Kidney (tissue), 14 donors: ENCODE results near the gene PTPRF. TPM values are rescaled to one million over a fixed set of nuclear protein-coding genes. Genes with fewer than 3 reads are reported as not detected.
A peak's percentile ranks its signal among the peaks of the same experiment; 100 is the strongest.

Experiments
- DNase-seq, 5 donors: peaks; one replicate each; pipeline ENCODE4 v3.0.0-alpha.2; 2013 to 2020
- FAIRE-seq: peaks from 2 replicates; lab custom pipeline; 2012; peaks lifted over from hg19 to GRCh38; lab: Jason Lieb, UNC
- H3K27ac ChIP-seq, 2 donors: one replicate each; pipeline ENCODE4 v1.7.0; 2013; ENCODE audit warnings: low read depth in 2 of 2, low read length in 2 of 2, inconsistent platforms in 1 of 2
- H3K27me3 ChIP-seq: one replicate; pipeline ENCODE4 v1.7.1; 2013; ENCODE audit warnings: low read length, inconsistent platforms; ENCODE audit not compliant: control insufficient read depth, insufficient read depth
- H3K36me3 ChIP-seq, 3 donors: one replicate each; pipeline versions ENCODE4 v1.7.0 to v1.7.1; 2013; ENCODE audit warnings: low read length in 3 of 3, control low read depth in 1 of 3, inconsistent platforms in 1 of 3; ENCODE audit not compliant: insufficient read depth in 3 of 3, control insufficient read depth in 2 of 3
- H3K4me1 ChIP-seq, 3 donors: one replicate each; pipeline versions ENCODE4 v1.7.0 to v1.7.1; 2013; ENCODE audit warnings: low read length in 3 of 3, inconsistent platforms in 1 of 3, low read depth in 1 of 3; ENCODE audit not compliant: control insufficient read depth in 2 of 3, insufficient read depth in 2 of 3
- H3K4me3 ChIP-seq, 3 donors: one replicate each; pipeline versions ENCODE4 v1.7.0 to v1.8.1; 2013; ENCODE audit warnings: low read length in 3 of 3, control low read depth in 1 of 3, inconsistent platforms in 1 of 3
- H3K9ac ChIP-seq, 3 donors: one replicate each; pipeline versions ENCODE4 v1.7.0 to v1.7.1; 2013; ENCODE audit warnings: low read length in 3 of 3, control low read depth in 1 of 3, inconsistent platforms in 1 of 3
- H3K9me3 ChIP-seq, 3 donors: one replicate each; pipeline versions ENCODE4 v1.7.0 to v1.7.1; 2013; ENCODE audit warnings: low read length in 3 of 3, control low read depth in 1 of 3, inconsistent platforms in 1 of 3; ENCODE audit not compliant: control insufficient read depth in 2 of 3, insufficient read depth in 1 of 3
- intact Hi-C: fragments of 100-400 bp; cut with DNase I; formaldehyde crosslinking; loops from one replicate; pipeline ENCODE4 v1.11.1; 2022
- polyA plus RNA-seq: library from polyadenylated mRNA; stranded (reverse); fragments of 350-450 nt; fragmentation: Illumina TruSeq; extraction: RNeasy Lipid Tissue Mini Kit (QIAGEN cat#74804); gene quantifications from one replicate; pipeline ENCODE4 v1.2.3, GENCODE V29; 2014; ENCODE audit warnings: low read depth, low replicate concordance; ENCODE audit not compliant: insufficient read depth
- total RNA-seq: library from RNA; stranded (reverse); fragmentation: NEBNext Ultra II Directional; extraction: Animal tissue kit (Norgen Biotek cat#: 25700); gene quantifications from one replicate; pipeline ENCODE4 v1.2.1, GENCODE V29; 2021
- TF ChIP-seq, protein P1 (sequence below): IDR thresholded peaks from 3 replicates; pipeline ENCODE4 v1.5.1; 2012; ENCODE audit warnings: mild to moderate bottlenecking, moderate library complexity, borderline replicate concordance; ENCODE audit not compliant: insufficient read depth; ENCODE audit errors: extremely low read depth
- donor health status: control.
- donor health status: control.
- donor health status: control.
- donor health status: control.
- donor health status: control.
- donor health status: DM: yes; HTN: yes; CAD: no.
- donor health status: Normal renal cell carcinoma (clear cell type).

PTPRF gene
- total and polyA plus RNA-seq, 2 donors from 2014 or later, result 39.5 to 197 TPM

- H3K27ac ChIP-seq, result no peak overlapping the region
- no peaks in the 10 kb centered on the region for H3K27me3 ChIP-seq
- intact Hi-C loops, result no loop called here
- TF ChIP-seq, protein P1, sequence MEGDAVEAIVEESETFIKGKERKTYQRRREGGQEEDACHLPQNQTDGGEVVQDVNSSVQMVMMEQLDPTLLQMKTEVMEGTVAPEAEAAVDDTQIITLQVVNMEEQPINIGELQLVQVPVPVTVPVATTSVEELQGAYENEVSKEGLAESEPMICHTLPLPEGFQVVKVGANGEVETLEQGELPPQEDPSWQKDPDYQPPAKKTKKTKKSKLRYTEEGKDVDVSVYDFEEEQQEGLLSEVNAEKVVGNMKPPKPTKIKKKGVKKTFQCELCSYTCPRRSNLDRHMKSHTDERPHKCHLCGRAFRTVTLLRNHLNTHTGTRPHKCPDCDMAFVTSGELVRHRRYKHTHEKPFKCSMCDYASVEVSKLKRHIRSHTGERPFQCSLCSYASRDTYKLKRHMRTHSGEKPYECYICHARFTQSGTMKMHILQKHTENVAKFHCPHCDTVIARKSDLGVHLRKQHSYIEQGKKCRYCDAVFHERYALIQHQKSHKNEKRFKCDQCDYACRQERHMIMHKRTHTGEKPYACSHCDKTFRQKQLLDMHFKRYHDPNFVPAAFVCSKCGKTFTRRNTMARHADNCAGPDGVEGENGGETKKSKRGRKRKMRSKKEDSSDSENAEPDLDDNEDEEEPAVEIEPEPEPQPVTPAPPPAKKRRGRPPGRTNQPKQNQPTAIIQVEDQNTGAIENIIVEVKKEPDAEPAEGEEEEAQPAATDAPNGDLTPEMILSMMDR, result no peak
- no peak for FAIRE-seq
- H3K4me1 ChIP-seq, result peaks cover 0 to 43% (median 11%) of the 10 kb centered on the region in 3 donors
- no peak overlapping the region for H3K4me3 ChIP-seq
- peaks cover 2 to 11% (median 3%) of the 10 kb centered on the region in 3 donors for H3K36me3 ChIP-seq
- no peaks in the 10 kb centered on the region for H3K9me3 ChIP-seq
- no peak for DNase-seq
- H3K9ac ChIP-seq, result no peak overlapping the region
Observed at GRCh38 chr1:43552813-43553212, 22.1 kb downstream of the PTPRF start.

- Histone ChIP-seq H3K9me3 (no peaks in the 10 kb centered on the region), H3K4me3 (no peak overlapping the region), H3K9ac (no peak overlapping the region), H3K4me1 (peaks cover 0 to 40% (median 2%) of the 10 kb centered on the region in 3 donors), H3K36me3 (peaks cover 2 to 11% (median 3%) of the 10 kb centered on the region in 3 donors), H3K27ac (no peak overlapping the region), H3K27me3 (no peaks in the 10 kb centered on the region)
- intact Hi-C loops, result no loop called here
- TF ChIP-seq, protein P1, result peak; percentile 17
- FAIRE-seq (no peak), DNase-seq (no peak)
Observed at GRCh38 chr1:43554444-43554992, 23.8 kb downstream of the PTPRF start.

- DNase-seq, result no peak
- no peak overlapping the region for H3K9ac ChIP-seq
- H3K36me3 ChIP-seq, result peaks cover 2 to 11% (median 3%) of the 10 kb centered on the region in 3 donors
- peaks cover 0 to 26% (median 2%) of the 10 kb centered on the region in 3 donors for H3K4me1 ChIP-seq
- no peak overlapping the region for H3K27ac ChIP-seq
- no peak for FAIRE-seq
- no peak overlapping the region for H3K4me3 ChIP-seq
- intact Hi-C loops, result no loop called here
- H3K9me3 ChIP-seq, result no peaks in the 10 kb centered on the region
- TF ChIP-seq, protein P1, result no peak
- no peaks in the 10 kb centered on the region for H3K27me3 ChIP-seq
Observed at GRCh38 chr1:43556782-43557181, 26.1 kb downstream of the PTPRF start.
